Measurements from ENCODE around the gene GAS7. TPM values are rescaled to one million over a fixed set of nuclear protein-coding genes. Genes with fewer than 3 reads are reported as not detected.
A peak's percentile ranks its signal among the peaks of the same experiment; 100 is the strongest.

Gene GAS7
- total RNA-seq, 5 donors from 2014 or later (not counting 1 experiment from before 2014, with no cell fraction given): 0.93 to 10.5 (median 3.8) TPM

DNA sequence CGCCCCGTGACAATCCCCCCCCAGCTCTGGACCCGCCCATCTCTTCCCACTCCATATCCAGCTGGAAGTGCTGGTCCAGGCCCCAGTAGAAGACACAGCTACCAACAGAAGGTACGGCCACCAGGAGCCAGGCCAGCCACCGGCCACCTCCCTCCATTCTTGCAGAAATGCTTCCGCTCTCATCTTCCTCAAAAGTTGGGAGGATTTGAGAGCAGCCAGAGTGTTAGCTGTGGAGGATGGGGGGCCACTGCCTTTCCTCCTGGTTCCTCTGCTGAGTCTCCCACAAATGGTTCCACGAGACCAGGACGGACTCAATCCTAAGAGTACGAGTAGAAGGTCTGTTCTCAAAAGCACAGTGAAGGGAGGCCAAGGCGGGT is 78.3 kb downstream of the GAS7 start:
- Mint-ChIP-seq H3K27ac (peak overlapping the region; percentile 61 to 80), H3K9me3 (no peaks in the 10 kb centered on the region), H3K27me3 (peaks cover 0 to 13% of the 10 kb centered on the region in 2 donors), H3K36me3 (no peaks in the 10 kb centered on the region), H3K4me3 (peak overlapping the region; percentile 13 to 50 (median 28)), H3K4me1 (peaks cover 55 to 72% (median 62%) of the 10 kb centered on the region in 3 donors)
- Histone ChIP-seq H3K27ac (ENCODE audit: low read length) (peak overlapping the region; percentile 64), H3K27me3 (replicated peaks in 1 of 2; ENCODE audit: control insufficient read depth in 2 of 2, extremely low read depth in 1 of 2, insufficient read depth in 2 of 2, low read length in 1 of 2) (peaks cover 0 to 9% of the 10 kb centered on the region in 2 experiments), H3K4me3 (ENCODE audit: control insufficient read depth in 1 of 2, extremely low read depth in 1 of 2, low read length in 1 of 2) (no peak overlapping the region), H3K36me3 (ENCODE audit: control insufficient read depth in 2 of 2, extremely low read depth in 1 of 2, insufficient read depth in 1 of 2, low read length in 1 of 2) (no peaks in the 10 kb centered on the region), H3K9me3 (no peaks in the 10 kb centered on the region), H3K4me1 (ENCODE audit: control insufficient read depth in 1 of 2, extremely low read depth in 1 of 2, insufficient read depth in 2 of 2, low read length in 2 of 2) (peaks cover 24 to 87% of the 10 kb centered on the region in 2 experiments)
- DNase-seq (no peak), ATAC-seq (replicated peaks in 1 of 4) (no peak)
- ChIA-PET CTCF (no interaction called here), POLR2A (no interaction called here)
- 66% methylated on average over 6 of the region's 10 CpGs for WGBS (ENCODE audit: insufficient coverage)

DNA sequence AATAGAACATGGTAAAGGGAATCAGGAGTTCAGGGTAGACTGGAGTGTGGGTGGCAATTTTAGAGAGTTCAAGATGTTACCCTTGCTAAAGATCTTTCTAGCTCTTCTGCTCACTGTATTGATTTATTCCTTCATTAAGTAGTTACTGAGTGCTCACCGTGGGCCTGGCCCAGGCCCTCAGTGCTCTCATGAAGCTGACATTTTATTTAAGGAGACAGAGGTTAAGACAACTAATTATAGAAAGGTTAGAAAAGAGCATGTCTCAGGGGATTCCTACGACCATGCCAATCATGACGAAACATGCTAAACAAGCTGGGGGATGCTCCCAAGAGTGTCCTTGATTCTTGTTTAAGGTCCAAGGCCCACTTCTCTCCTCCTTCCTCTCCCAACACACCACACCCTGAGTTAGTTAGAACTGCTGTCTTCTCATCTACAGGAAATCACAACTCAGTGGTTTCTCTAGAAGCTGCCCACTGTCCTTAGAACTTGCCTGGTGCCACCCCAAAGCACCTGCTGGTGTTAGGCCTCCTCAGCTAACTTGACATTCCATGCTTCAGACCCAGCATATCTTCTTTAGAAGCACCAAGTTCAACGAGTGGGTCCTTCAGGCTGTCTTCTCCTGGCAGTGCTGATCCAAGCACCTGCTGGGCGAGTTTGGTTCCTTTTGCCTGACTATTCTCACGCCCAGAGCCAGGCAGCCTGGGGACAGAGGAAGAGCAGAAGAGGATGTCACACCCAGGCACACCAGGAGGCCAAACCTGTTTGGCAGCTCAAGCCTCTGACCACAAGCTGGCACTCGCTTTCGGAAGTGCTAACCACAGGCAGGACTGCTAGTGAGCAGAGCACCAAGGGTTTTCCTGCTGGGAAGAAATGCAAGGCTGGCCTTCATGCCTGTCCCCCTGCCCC is 79.0 kb downstream of the GAS7 start:
- Histone ChIP-seq H3K4me3 (ENCODE audit: control insufficient read depth in 1 of 2, extremely low read depth in 1 of 2, low read length in 1 of 2) (no peak overlapping the region), H3K36me3 (ENCODE audit: control insufficient read depth in 2 of 2, extremely low read depth in 1 of 2, insufficient read depth in 1 of 2, low read length in 1 of 2) (no peaks in the 10 kb centered on the region), H3K27me3 (replicated peaks in 1 of 2; ENCODE audit: control insufficient read depth in 2 of 2, extremely low read depth in 1 of 2, insufficient read depth in 2 of 2, low read length in 1 of 2) (peaks cover 0 to 9% of the 10 kb centered on the region in 2 experiments), H3K4me1 (ENCODE audit: control insufficient read depth in 1 of 2, extremely low read depth in 1 of 2, insufficient read depth in 2 of 2, low read length in 2 of 2) (peaks cover 28 to 94% of the 10 kb centered on the region in 2 experiments), H3K9me3 (no peaks in the 10 kb centered on the region), H3K27ac (ENCODE audit: low read length) (peak overlapping the region; percentile 64)
- no peak for ATAC-seq (replicated peaks in 1 of 4)
- Mint-ChIP-seq H3K36me3 (no peaks in the 10 kb centered on the region), H3K9me3 (no peaks in the 10 kb centered on the region), H3K4me1 (peaks cover 61 to 79% (median 69%) of the 10 kb centered on the region in 3 donors), H3K27ac (peak overlapping the region; percentile 80 to 83), H3K27me3 (peaks cover 0 to 14% of the 10 kb centered on the region in 2 donors), H3K4me3 (peak overlapping the region in 2 of 3 donors; percentile 3 to 50)
- ChIA-PET CTCF (no interaction called here), POLR2A (no interaction called here)
- peak in 4 of 35 experiments; percentile 4 to 43 (median 18) for DNase-seq
- WGBS (ENCODE audit: insufficient coverage): 12% methylated on average over 5 of the region's 8 CpGs

DNA sequence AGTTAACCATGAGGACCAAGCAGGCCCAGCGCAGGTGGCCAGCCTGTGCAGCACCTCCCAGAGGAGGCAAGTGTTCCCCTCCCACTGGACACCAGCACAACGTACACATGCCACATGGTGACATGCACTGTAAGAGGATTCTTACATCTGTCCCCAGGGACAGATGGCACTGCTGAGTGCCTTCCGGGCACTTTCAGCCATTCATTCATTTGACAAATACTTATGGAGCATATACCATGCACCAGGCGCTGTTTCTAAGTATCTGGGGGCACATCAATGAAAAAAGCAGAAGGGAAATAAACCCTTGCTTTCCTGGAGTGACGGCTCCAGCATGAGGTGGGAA is 79.6 kb downstream of the GAS7 start:
- WGBS (ENCODE audit: insufficient coverage): 89% methylated on average over 3 of the region's 5 CpGs
- no peaks in the 10 kb centered on the region for H3K36me3 Mint-ChIP-seq
- H3K27me3 ChIP-seq (replicated peaks in 1 of 2; ENCODE audit: control insufficient read depth in 2 of 2, extremely low read depth in 1 of 2, insufficient read depth in 2 of 2, low read length in 1 of 2): peaks cover 0 to 9% of the 10 kb centered on the region in 2 experiments
- peak overlapping the region; percentile 80 to 83 for H3K27ac Mint-ChIP-seq
- H3K4me3 ChIP-seq (ENCODE audit: control insufficient read depth in 1 of 2, extremely low read depth in 1 of 2, low read length in 1 of 2): no peak overlapping the region
- peak overlapping the region in 1 of 3 donors; percentile 50 for H3K4me3 Mint-ChIP-seq
- H3K4me1 Mint-ChIP-seq: peaks cover 68 to 86% (median 75%) of the 10 kb centered on the region in 3 donors
- peaks cover 28 to 98% of the 10 kb centered on the region in 2 experiments for H3K4me1 ChIP-seq (ENCODE audit: control insufficient read depth in 1 of 2, extremely low read depth in 1 of 2, insufficient read depth in 2 of 2, low read length in 2 of 2)
- no peak for DNase-seq
- H3K9me3 ChIP-seq: no peaks in the 10 kb centered on the region
- H3K9me3 Mint-ChIP-seq: no peaks in the 10 kb centered on the region
- POLR2A ChIA-PET: no interaction called here
- CTCF ChIA-PET: no interaction called here
- no peak for ATAC-seq (replicated peaks in 1 of 4)
- H3K36me3 ChIP-seq (ENCODE audit: control insufficient read depth in 2 of 2, extremely low read depth in 1 of 2, insufficient read depth in 1 of 2, low read length in 1 of 2): no peaks in the 10 kb centered on the region
- H3K27me3 Mint-ChIP-seq: peaks cover 0 to 16% of the 10 kb centered on the region in 2 donors
- H3K27ac ChIP-seq (ENCODE audit: low read length): peak overlapping the region; percentile 64

DNA sequence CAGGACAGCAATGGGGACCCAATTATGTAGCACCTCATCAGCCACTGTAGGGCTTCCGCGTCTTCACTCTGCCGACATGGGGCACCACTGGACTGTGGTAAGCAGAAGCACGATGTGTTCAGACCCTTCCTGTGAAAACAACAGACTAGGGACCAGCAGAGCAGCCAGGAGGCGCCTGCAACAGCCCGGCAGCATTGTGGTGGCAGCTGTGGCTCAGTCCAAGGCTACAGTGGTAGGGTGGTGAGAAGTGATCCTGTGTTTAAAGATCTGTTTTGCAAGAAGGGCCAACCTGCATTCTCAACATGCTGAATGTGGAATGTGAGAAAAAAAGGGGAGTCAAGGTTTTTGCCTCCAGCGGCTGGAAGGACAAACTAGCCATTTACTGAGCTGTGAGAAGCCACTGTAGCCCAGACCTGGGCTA is 80.8 kb downstream of the GAS7 start:
- 51% methylated on average over 7 of the region's 7 CpGs for WGBS (ENCODE audit: insufficient coverage)
- peaks cover 68 to 90% (median 86%) of the 10 kb centered on the region in 3 donors for H3K4me1 Mint-ChIP-seq

DNA sequence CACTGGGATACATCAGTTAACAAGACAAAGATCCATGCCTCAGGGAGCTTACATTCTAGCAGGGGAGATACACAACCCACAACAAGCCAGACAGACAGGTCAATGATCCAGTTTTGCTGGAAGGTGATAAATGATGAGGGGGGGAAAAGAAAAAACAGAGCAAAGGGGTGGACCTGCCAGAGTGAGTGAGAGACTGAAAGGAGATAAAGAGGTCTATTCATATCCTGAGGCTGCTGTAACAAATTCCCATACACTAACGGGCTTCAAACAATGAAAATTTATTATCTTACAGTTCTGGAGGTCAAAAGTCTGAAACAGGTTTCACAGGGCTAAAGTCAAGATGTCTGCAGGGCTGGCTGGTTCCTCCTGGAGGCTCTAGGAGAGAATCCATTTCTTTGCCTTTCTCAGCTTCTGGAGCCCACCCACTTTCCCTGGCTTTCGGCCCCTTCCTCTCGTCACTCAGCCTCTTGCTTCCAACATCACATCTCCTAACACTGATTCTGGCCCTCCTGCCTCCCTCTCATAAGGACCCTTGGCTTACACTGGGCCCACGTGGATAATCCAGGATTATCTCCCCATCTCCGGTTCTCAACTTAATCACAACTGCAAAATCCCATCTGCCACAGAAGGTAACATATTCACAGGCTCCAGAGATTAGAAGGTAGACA is 81.5 kb downstream of the GAS7 start:
- peaks cover 29 to 91% of the 10 kb centered on the region in 2 experiments for H3K4me1 ChIP-seq (ENCODE audit: control insufficient read depth in 1 of 2, extremely low read depth in 1 of 2, insufficient read depth in 2 of 2, low read length in 2 of 2)
- ATAC-seq (replicated peaks in 1 of 4): no peak
- H3K36me3 ChIP-seq (ENCODE audit: control insufficient read depth in 2 of 2, extremely low read depth in 1 of 2, insufficient read depth in 1 of 2, low read length in 1 of 2): no peaks in the 10 kb centered on the region
- 79% methylated on average over 3 of the region's 5 CpGs for WGBS (ENCODE audit: insufficient coverage)
- Mint-ChIP-seq H3K27me3 (peaks cover 0 to 12% of the 10 kb centered on the region in 2 donors), H3K27ac (peak overlapping the region; percentile 47 to 60), H3K4me3 (peak overlapping the region in 1 of 3 donors; percentile 5), H3K36me3 (no peaks in the 10 kb centered on the region), H3K9me3 (no peaks in the 10 kb centered on the region), H3K4me1 (peaks cover 61 to 88% (median 80%) of the 10 kb centered on the region in 3 donors)
- no peak for DNase-seq
- POLR2A ChIA-PET: no interaction called here
- peak overlapping the region; percentile 97 for H3K27ac ChIP-seq (ENCODE audit: low read length)
- no peaks in the 10 kb centered on the region for H3K9me3 ChIP-seq
- peaks cover 0 to 2% of the 10 kb centered on the region in 2 experiments for H3K27me3 ChIP-seq (replicated peaks in 1 of 2; ENCODE audit: control insufficient read depth in 2 of 2, extremely low read depth in 1 of 2, insufficient read depth in 2 of 2, low read length in 1 of 2)
- CTCF ChIA-PET: no interaction called here
- H3K4me3 ChIP-seq (ENCODE audit: control insufficient read depth in 1 of 2, extremely low read depth in 1 of 2, low read length in 1 of 2): no peak overlapping the region

More for the DNA sequence above, 80.8 kb downstream of the GAS7 start:
- H3K9me3 Mint-ChIP-seq: no peaks in the 10 kb centered on the region
- peak in 6 of 35 experiments; percentile 4 to 46 (median 26) for DNase-seq
- no peaks in the 10 kb centered on the region for H3K36me3 Mint-ChIP-seq
- Histone ChIP-seq H3K9me3 (no peaks in the 10 kb centered on the region), H3K4me1 (ENCODE audit: control insufficient read depth in 1 of 2, extremely low read depth in 1 of 2, insufficient read depth in 2 of 2, low read length in 2 of 2) (peaks cover 31 to 98% of the 10 kb centered on the region in 2 experiments), H3K4me3 (ENCODE audit: control insufficient read depth in 1 of 2, extremely low read depth in 1 of 2, low read length in 1 of 2) (no peak overlapping the region), H3K36me3 (ENCODE audit: control insufficient read depth in 2 of 2, extremely low read depth in 1 of 2, insufficient read depth in 1 of 2, low read length in 1 of 2) (no peaks in the 10 kb centered on the region), H3K27ac (ENCODE audit: low read length) (peak overlapping the region; percentile 97), H3K27me3 (replicated peaks in 1 of 2; ENCODE audit: control insufficient read depth in 2 of 2, extremely low read depth in 1 of 2, insufficient read depth in 2 of 2, low read length in 1 of 2) (peaks cover 0 to 5% of the 10 kb centered on the region in 2 experiments)
- ChIA-PET POLR2A (no interaction called here), CTCF (no interaction called here)
- ATAC-seq (replicated peaks in 1 of 4): no peak
- H3K27ac Mint-ChIP-seq: peak overlapping the region; percentile 33 to 60
- peak overlapping the region in 1 of 3 donors; percentile 5 for H3K4me3 Mint-ChIP-seq
- H3K27me3 Mint-ChIP-seq: peaks cover 0 to 16% of the 10 kb centered on the region in 2 donors

DNA sequence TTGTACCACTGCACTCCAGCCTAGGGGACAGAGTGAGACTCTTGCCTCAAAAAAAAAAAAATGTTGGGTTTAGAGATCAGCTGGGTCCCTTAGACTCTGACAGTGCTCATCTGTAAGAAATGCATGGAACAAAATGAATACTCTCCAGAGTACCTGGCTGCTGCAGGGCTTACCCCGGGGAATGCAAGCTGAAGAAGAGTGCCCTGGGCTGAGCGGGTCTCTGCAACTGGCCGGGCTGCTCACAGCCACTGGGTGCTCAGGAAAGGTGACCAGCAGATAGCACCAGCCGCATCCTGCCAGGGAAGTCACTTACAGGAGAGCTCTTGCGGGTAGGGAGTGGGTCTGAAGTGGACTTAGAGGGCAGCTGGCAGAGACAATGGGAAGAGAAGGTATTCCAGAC is 82.1 kb downstream of the GAS7 start:
- Histone ChIP-seq H3K4me1 (ENCODE audit: control insufficient read depth in 1 of 2, extremely low read depth in 1 of 2, insufficient read depth in 2 of 2, low read length in 2 of 2) (peaks cover 23 to 85% of the 10 kb centered on the region in 2 experiments), H3K36me3 (ENCODE audit: control insufficient read depth in 2 of 2, extremely low read depth in 1 of 2, insufficient read depth in 1 of 2, low read length in 1 of 2) (no peaks in the 10 kb centered on the region), H3K9me3 (no peaks in the 10 kb centered on the region), H3K27ac (ENCODE audit: low read length) (peak overlapping the region; percentile 97), H3K4me3 (ENCODE audit: control insufficient read depth in 1 of 2, extremely low read depth in 1 of 2, low read length in 1 of 2) (no peak overlapping the region), H3K27me3 (replicated peaks in 1 of 2; ENCODE audit: control insufficient read depth in 2 of 2, extremely low read depth in 1 of 2, insufficient read depth in 2 of 2, low read length in 1 of 2) (peaks cover 0 to 2% of the 10 kb centered on the region in 2 experiments)
- H3K4me3 Mint-ChIP-seq: no peak overlapping the region
- CTCF ChIA-PET: no interaction called here
- DNase-seq (no peak), ATAC-seq (replicated peaks in 1 of 4) (no peak)
- no peaks in the 10 kb centered on the region for H3K9me3 Mint-ChIP-seq
- no peaks in the 10 kb centered on the region for H3K36me3 Mint-ChIP-seq
- peaks cover 55 to 82% (median 73%) of the 10 kb centered on the region in 3 donors for H3K4me1 Mint-ChIP-seq
- peak overlapping the region in 1 of 2 donors; percentile 47 for H3K27ac Mint-ChIP-seq
- H3K27me3 Mint-ChIP-seq: peaks cover 0 to 10% of the 10 kb centered on the region in 2 donors
- 91% methylated on average over 4 of the region's 5 CpGs for WGBS (ENCODE audit: insufficient coverage)
- POLR2A ChIA-PET: no interaction called here
